Prostate gland (tissue), 2 donors: ENCODE data around the gene DLG2. TPM values are rescaled to one million over a fixed set of nuclear protein-coding genes. Genes with fewer than 3 reads are reported as not detected.
"Not testable (repeated sequence)": the region's sequence is repeated elsewhere in the genome, so short reads cannot be mapped to it uniquely, and the experiment has no call there.

Source experiments
- DNase-seq: peaks from one replicate; pipeline ENCODE4 v3.0.0-alpha.2; 2019; ENCODE audit warnings: low spot score
- H3K27ac ChIP-seq, 2 donors: fragments of 200-600 bp; sonication (generic); 2 replicates each; pipeline ENCODE4 v1.5.1; 2017 to 2019
- H3K27me3 ChIP-seq: fragments of 200-600 bp; sonication (generic); replicated peaks from 2 replicates; pipeline ENCODE4 v1.5.1; 2019; ENCODE audit not compliant: insufficient read depth
- H3K36me3 ChIP-seq, 2 donors: fragments of 200-600 bp; sonication (generic); 1 replicate in 1 of 2; 2 replicates in 1 of 2; pipeline versions ENCODE4 v1.5.1 to v1.8.1; 2017 to 2019
- H3K4me1 ChIP-seq: fragments of 200-600 bp; sonication (generic); replicated peaks from 2 replicates; pipeline ENCODE4 v1.5.1; 2019
- H3K4me3 ChIP-seq, 2 donors: fragments of 200-600 bp; sonication (generic); 2 replicates each; pipeline ENCODE4 v1.5.1; 2017 to 2019
- H3K9me3 ChIP-seq: fragments of 200-600 bp; sonication (generic); 2 replicates; pipeline ENCODE4 v1.5.1; 2017
- POLR2A ChIP-seq: fragments of 450-650 bp; IDR thresholded peaks from one replicate; pipeline ENCODE4 v1.6.1; 2016; ENCODE audit warnings: antibody characterized with exemption, mild to moderate bottlenecking
- POLR2AphosphoS5 ChIP-seq: sonication (generic); formaldehyde crosslinking; IDR thresholded peaks from one replicate; pipeline ENCODE4 v1.6.1; 2017; ENCODE audit warnings: antibody characterized with exemption
- WGBS: methylation state at CpG from one replicate; pipeline ENCODE4 v1.1.5; 2018; 5-methylcytosine and 5-hydroxymethylcytosine counted together
- intact Hi-C: fragments of 100-400 bp; cut with DNase I; formaldehyde crosslinking; loops from one replicate; pipeline ENCODE4 v1.14.2; 2022
- total RNA-seq, 2 donors: library from RNA; depleted of rRNA; stranded (reverse); fragments of >200 nt; gene quantifications; one replicate each; pipeline ENCODE4 v1.1.0, GENCODE V29; 2016
- TF ChIP-seq, protein P1 (sequence below), 4 experiments: fragments of 200-600 bp in 2 of 4; fragments of 450-650 bp in 2 of 4; sonication (generic) in 2 of 4; IDR thresholded peaks; 1 replicate in 3 of 4; 2 replicates in 1 of 4; pipeline ENCODE4 v1.5.1; 2016 to 2019; ENCODE audit warnings: antibody characterized with exemption in 4 of 4, mild to moderate bottlenecking in 2 of 4, moderate library complexity in 2 of 4

The DLG2 gene
- total RNA-seq, 2 donors from 2014 or later: 9.8 to 16.2 TPM

DNA sequence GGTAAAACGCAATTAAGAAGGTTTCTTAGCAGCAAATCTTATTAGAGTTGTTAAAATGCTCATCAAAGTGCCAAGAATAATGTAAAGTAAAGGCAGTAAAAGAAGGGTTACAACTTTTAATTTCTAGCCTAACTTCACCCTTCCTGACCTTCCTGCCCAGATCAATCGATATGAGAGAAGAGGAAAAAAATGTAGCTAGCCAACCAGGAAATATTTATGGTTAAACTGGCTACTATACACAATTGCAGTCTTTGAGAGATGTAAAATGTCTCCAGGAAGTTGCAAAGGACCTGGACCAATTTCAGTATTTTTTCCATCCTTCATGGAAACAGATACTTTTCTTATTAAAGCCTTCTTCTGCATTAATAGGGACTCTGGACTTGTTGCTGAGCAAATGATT lies 2199.2 kb downstream of the DLG2 start:
- intact Hi-C loops: no loop called here
- no peak for DNase-seq

DNA sequence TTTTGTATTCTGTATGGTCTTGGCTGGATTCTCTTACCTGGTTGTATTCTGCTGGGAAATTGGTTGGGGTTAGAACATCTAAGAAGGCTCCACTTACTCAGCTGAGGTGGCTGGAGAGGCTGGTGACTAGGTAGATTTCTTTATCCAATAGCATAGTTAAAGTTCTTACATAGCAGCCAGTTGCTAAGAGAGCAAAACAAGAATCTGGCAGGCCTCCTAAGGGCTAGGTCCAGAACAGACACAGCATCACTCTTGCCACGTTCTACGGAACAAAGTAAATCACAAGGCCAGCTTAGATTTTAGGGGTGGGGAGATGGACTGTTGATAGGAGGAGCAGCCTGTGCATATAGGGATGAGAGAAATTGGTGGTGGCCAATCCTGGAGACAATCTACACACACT lies 2199.6 kb downstream of the DLG2 start:
- 66% methylated on average over 2 of the region's 2 CpGs for WGBS
- Histone ChIP-seq H3K4me1 (no peaks in the 10 kb centered on the region), H3K27me3 (no peaks in the 10 kb centered on the region), H3K36me3 (no peaks in the 10 kb centered on the region), H3K9me3 (no peaks in the 10 kb centered on the region), H3K4me3 (no peak overlapping the region), H3K27ac (no peak overlapping the region)
- DNase-seq: no peak
- TF ChIP-seq POLR2AphosphoS5: no peak
- no peak for TF ChIP-seq POLR2A
- TF ChIP-seq, protein P1, sequence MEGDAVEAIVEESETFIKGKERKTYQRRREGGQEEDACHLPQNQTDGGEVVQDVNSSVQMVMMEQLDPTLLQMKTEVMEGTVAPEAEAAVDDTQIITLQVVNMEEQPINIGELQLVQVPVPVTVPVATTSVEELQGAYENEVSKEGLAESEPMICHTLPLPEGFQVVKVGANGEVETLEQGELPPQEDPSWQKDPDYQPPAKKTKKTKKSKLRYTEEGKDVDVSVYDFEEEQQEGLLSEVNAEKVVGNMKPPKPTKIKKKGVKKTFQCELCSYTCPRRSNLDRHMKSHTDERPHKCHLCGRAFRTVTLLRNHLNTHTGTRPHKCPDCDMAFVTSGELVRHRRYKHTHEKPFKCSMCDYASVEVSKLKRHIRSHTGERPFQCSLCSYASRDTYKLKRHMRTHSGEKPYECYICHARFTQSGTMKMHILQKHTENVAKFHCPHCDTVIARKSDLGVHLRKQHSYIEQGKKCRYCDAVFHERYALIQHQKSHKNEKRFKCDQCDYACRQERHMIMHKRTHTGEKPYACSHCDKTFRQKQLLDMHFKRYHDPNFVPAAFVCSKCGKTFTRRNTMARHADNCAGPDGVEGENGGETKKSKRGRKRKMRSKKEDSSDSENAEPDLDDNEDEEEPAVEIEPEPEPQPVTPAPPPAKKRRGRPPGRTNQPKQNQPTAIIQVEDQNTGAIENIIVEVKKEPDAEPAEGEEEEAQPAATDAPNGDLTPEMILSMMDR (IDR thresholded peaks at IDR 0.05): no peak
- intact Hi-C loops: no loop called here

More for the DNA sequence above, 2199.2 kb downstream of the DLG2 start:
- no peak overlapping the region for H3K27ac ChIP-seq
- no peaks in the 10 kb centered on the region for H3K36me3 ChIP-seq
- no peak for TF ChIP-seq POLR2AphosphoS5
- H3K27me3 ChIP-seq: no peaks in the 10 kb centered on the region
- 47% methylated on average over 2 of the region's 2 CpGs for WGBS
- no peaks in the 10 kb centered on the region for H3K9me3 ChIP-seq
- no peaks in the 10 kb centered on the region for H3K4me1 ChIP-seq
- H3K4me3 ChIP-seq: no peak overlapping the region

DNA sequence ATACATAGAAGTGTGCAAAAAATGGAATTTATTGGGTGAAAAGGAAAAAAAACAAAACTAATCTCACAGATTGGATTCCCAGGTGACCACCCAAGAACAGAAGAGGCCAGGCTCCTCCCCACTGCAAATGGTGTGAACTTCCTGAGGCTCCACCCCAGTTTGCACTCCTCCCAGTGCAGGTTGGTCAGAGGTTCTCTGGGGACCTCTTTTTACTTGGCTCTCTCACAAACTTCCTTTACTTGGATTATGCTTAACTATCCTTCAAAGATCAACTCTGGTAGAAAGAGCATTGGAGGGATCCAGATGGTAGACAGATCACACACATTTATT lies 2202.0 kb downstream of the DLG2 start:
- no peak overlapping the region for H3K4me3 ChIP-seq
- TF ChIP-seq POLR2AphosphoS5 (no peak), POLR2A (no peak)
- TF ChIP-seq, protein P1 (IDR thresholded peaks at IDR 0.05): no peak

DNA sequence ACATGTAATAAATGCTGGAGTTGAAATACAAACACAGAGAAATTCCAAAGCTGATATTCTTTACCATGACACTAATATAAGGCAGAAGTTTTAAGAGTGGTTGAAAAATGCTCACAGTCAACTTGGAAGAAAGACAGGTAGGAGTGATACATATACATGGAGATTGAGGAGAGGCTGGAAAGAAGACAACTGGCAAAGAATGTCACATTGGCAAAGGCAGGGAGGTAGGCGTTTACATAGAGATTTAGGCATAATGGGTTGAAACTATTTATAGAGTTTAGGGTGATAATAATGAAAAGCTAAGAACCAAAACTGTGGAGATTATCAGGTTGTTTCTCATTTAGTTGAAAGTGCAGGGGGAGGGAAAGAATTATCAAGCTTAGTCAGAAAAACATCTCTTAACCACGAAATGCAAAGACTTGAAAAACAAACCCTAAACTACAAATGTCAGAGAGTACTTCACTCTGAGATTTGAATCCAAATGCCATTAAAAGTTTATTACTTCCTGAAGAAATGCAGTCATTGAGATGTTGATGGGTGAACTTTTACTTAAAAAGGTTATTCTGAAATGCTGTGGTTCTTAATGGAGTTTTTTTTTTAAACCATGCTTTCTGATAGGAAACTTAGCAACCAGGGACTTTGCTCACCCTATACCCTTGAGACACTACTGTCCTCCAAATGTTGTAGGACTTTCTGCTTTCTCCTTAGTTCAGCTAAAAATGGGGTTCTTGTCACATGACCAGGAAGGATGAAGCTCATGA lies 2202.6 kb downstream of the DLG2 start:
- WGBS: 20% methylated on average over 2 of the region's 2 CpGs
- no peaks in the 10 kb centered on the region for H3K9me3 ChIP-seq
- intact Hi-C loops: no loop called here

More for the DNA sequence above, 2202.0 kb downstream of the DLG2 start:
- H3K27me3 ChIP-seq: no peaks in the 10 kb centered on the region
- no peaks in the 10 kb centered on the region for H3K9me3 ChIP-seq
- H3K4me1 ChIP-seq: no peaks in the 10 kb centered on the region
- no peak overlapping the region for H3K27ac ChIP-seq
- H3K36me3 ChIP-seq: no peaks in the 10 kb centered on the region
- intact Hi-C loops: no loop called here
- DNase-seq: no peak

DNA sequence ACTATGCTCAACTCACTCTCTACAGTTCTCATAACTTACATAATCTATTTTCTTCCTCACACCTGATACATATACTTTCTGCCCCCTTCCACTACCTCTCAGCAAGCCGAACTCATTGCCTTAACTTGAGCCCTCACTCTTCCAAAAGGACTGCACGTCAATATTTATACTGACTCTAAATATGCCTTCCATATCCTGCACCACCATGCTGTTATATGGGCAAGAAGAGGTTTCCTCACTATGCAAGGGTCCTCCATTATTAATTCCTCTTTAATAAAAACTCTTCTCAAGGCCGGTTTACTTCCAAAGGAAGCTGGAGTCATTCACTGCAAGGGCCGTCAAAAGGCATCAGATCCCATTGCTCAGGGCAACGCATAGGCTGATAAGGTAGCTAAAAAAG lies 2204.5 kb downstream of the DLG2 start:
- H3K4me3 ChIP-seq, H3K4me1 ChIP-seq, H3K9me3 ChIP-seq, H3K27me3 ChIP-seq, DNase-seq, H3K27ac ChIP-seq, intact Hi-C loops, H3K36me3 ChIP-seq: not testable (repeated sequence)
- WGBS: 82% methylated on average over 5 of the region's 5 CpGs

More for the DNA sequence above, 2202.6 kb downstream of the DLG2 start:
- H3K27me3 ChIP-seq: no peaks in the 10 kb centered on the region
- no peak overlapping the region for H3K4me3 ChIP-seq
- H3K36me3 ChIP-seq: no peaks in the 10 kb centered on the region
- no peaks in the 10 kb centered on the region for H3K4me1 ChIP-seq
- DNase-seq: no peak
- TF ChIP-seq, protein P1 (IDR thresholded peaks at IDR 0.05): no peak
- TF ChIP-seq POLR2A (no peak), POLR2AphosphoS5 (no peak)
- no peak overlapping the region for H3K27ac ChIP-seq
